Aorta (tissue), 5 donors: ENCODE results near the gene PIGQ. TPM values are rescaled to one million over a fixed set of nuclear protein-coding genes. Genes with fewer than 3 reads are reported as not detected.
A peak's percentile ranks its signal among the peaks of the same experiment; 100 is the strongest.

Source experiments
- ATAC-seq: fragments of 200-7000 bp; cut with Tn5 transposase; one replicate; pipeline ENCODE4 v1.9.1; 2022; ENCODE audit warnings: moderate library complexity; ENCODE audit not compliant: low FRiP score
- DNase-seq, 2 donors: peaks; one replicate each; pipeline ENCODE4 v3.0.0-alpha.2; 2020
- H3K27ac ChIP-seq, 2 donors: one replicate each; pipeline ENCODE4 v1.5.1; 2013; ENCODE audit warnings: low read length in 2 of 2, mild to moderate bottlenecking in 2 of 2, moderate library complexity in 2 of 2, control low read depth in 1 of 2, inconsistent platforms in 1 of 2, low read depth in 1 of 2
- H3K27me3 ChIP-seq, 2 donors: one replicate each; pipeline ENCODE4 v1.6.1; 2013; ENCODE audit warnings: control low read depth in 1 of 2, low read length in 1 of 2, mild to moderate bottlenecking in 1 of 2, moderate library complexity in 1 of 2; ENCODE audit not compliant: insufficient read depth in 2 of 2, control insufficient read depth in 1 of 2
- H3K36me3 ChIP-seq, 2 donors: one replicate each; pipeline ENCODE4 v1.6.1; 2013; ENCODE audit warnings: control low read depth in 1 of 2, low read length in 1 of 2, mild to moderate bottlenecking in 1 of 2; ENCODE audit not compliant: insufficient read depth in 2 of 2, control insufficient read depth in 1 of 2
- H3K4me1 ChIP-seq, 2 donors: one replicate each; pipeline ENCODE4 v1.6.1; 2013; ENCODE audit warnings: low read length in 2 of 2, control low read depth in 1 of 2, mild to moderate bottlenecking in 1 of 2, moderate library complexity in 1 of 2; ENCODE audit not compliant: insufficient read depth in 2 of 2, control insufficient read depth in 1 of 2
- H3K4me3 ChIP-seq, 2 donors: one replicate each; pipeline ENCODE4 v1.5.1; 2013; ENCODE audit warnings: low read length in 2 of 2, control low read depth in 1 of 2, mild to moderate bottlenecking in 1 of 2
- H3K9me3 ChIP-seq: one replicate; pipeline ENCODE4 v1.6.1; 2013; ENCODE audit warnings: mild to moderate bottlenecking, low read length; ENCODE audit not compliant: control insufficient read depth
- WGBS, 2 donors: extraction: QIAGEN DNeasy Blood & Tissue Kit; methylation state at CpG; one replicate each; pipeline ENCODE4 v1.1.7; 2013; 5-methylcytosine and 5-hydroxymethylcytosine counted together
- intact Hi-C, 2 donors: fragments of 100-400 bp; cut with DNase I; formaldehyde crosslinking; loops; one replicate each; pipeline versions ENCODE4 v1.14.2 to v1.15.0; 2022
- long read RNA-seq, 2 donors: library from polyadenylated mRNA; unstranded; transcript quantifications; one replicate each; pipeline ENCODE4 v2.0.0, GENCODE V29; 2020 to 2021
- polyA plus RNA-seq, 2 donors: library from polyadenylated mRNA; stranded (reverse); fragments of 200-250 nt; gene quantifications; one replicate each; pipeline ENCODE4 v1.2.3, GENCODE V29; 2013
- total RNA-seq, 2 donors: library from RNA; stranded (reverse); fragmentation: NEBNext Ultra II Directional; extraction: Animal tissue kit (Norgen Biotek cat#: 25700); gene quantifications; one replicate each; pipeline ENCODE4 v1.2.1, GENCODE V29; 2021
- donor health status: healthy with polysubstance abuse.
- donor health status: Bipolar disorder and iron deficiency.
- donor health status: DM: no; HTN: no; CAD: no.
- donor health status: DM: no; HTN: no; CAD: no.
- donor health status: DM: yes; HTN: yes; CAD: no.

Gene PIGQ
- total RNA-seq: 10 to 100 TPM; 25.8 to 38.5 TPM
- 10 to 100 TPM; 10.8 to 92.2 TPM for polyA plus RNA-seq
- long read RNA-seq, donor 1, transcript PIGQ-203 (11 exons, 3,006 nt): major isoform, 10 of 60 reads
- long read RNA-seq, donor 1, transcript PIGQ-201 (10 exons, 2,846 nt): minor isoform, 7 of 60 reads
- long read RNA-seq, donor 1, transcript PIGQ-206 (4 exons, 2,052 nt): minor isoform, 5 of 60 reads
- long read RNA-seq, donor 1, transcript PIGQ-216 (1 exons, 1,046 nt): minor isoform, 5 of 60 reads
- long read RNA-seq, donor 1, partial matches to known transcripts: 19 of 60 reads
- long read RNA-seq, donor 1, other reads (novel, unspliced or antisense): 10 of 60 reads
- long read RNA-seq, donor 2, transcript PIGQ-216 (1 exons, 1,046 nt): major isoform, 5 of 21 reads
- long read RNA-seq, donor 2, partial matches to known transcripts: 4 of 21 reads
- long read RNA-seq, donor 2, other reads (novel, unspliced or antisense): 7 of 21 reads

DNA sequence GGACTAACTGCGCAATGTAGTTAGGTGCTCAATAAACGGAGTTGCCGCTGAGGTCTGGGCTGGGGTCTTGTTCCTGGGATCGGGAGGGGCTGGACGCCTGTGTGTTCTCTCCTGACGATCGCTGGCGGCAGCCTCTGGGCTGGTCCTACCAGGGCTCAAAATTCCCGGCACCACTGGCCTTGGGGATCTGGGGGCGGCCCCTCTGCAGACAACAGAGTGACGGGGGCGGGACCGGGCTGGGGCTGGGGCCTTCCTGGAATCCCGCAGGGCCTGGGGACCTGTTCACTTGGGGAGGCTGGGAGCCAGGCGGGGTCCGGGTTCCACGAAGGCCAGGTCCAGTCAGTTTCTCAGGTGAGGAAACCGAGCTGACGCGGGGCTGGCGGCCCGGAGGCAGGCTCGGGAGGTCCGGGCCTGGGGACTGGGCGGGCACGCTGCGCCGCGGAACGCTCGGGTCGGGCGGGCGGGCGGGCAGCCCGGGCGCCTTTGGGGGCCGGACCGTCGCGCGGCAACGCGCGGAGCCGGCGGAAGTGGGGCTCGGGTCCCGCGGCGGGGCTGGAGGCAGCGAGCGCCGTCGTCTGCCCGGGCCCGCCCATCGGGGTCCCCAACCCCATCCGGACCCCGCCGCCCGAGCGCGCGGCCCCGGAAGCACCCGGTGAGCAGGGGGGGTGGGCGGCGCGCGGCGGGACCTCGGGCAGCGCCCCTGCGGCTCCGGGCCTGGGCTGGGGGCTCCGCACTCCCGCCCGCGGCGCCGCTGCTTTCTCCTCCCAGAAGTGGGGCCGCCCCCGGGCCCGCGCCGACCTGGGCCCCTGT lies at the start of gene PIGQ:
Gene PIGQ, plus strand, starts transcription at position 524 of the 810 bp plus-strand sequence. CDS start 4,107 bp downstream, outside the sequence.
- ATAC-seq: peak; percentile 77
- Histone ChIP-seq H3K4me3 (peak within 1 kb of the TSS; percentile 74 to 87), H3K4me1 (no peaks in the 10 kb centered on the region), H3K9me3 (no peaks in the 10 kb centered on the region), H3K27me3 (no peaks in the 10 kb centered on the region), H3K27ac (peak within 1 kb of the TSS in 1 of 2 donors; percentile 46), H3K36me3 (no peaks in the 10 kb centered on the region)
- intact Hi-C loops: no loop called here
- 1 to 2% methylated on average over 45 to 87 of the region's 87 CpGs for WGBS, 2 donors
- DNase-seq: peak; percentile 84 to 91

DNA sequence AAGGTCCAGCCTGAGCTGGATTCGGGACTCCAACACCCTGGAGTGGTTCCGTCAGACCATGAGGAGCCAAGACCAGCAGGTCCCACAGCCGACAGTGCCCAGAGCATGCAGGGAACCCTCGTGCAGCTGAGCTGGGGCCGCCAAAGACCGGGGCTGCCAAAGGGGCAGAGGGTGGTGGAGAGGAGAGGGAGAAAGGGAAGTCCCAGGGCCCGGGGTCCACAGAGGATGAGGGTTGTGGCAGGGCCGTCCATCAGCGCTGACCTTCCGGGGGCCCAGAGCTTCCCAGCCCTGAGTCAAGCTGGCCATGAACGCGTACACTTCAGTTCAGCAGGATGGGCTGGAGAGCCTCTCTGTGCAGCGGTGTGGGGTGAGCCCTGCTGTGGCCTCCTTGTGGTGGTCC lies 48.9 kb upstream of the PIGQ start:
- no peak overlapping the region for H3K4me3 ChIP-seq
- H3K36me3 ChIP-seq: peaks cover 0 to 2% of the 10 kb centered on the region in 2 donors
- H3K27me3 ChIP-seq: no peaks in the 10 kb centered on the region
- DNase-seq (no peak), ATAC-seq (no peak)
- intact Hi-C loops: no loop called here
- H3K4me1 ChIP-seq: no peaks in the 10 kb centered on the region
- no peaks in the 10 kb centered on the region for H3K9me3 ChIP-seq
- no peak overlapping the region for H3K27ac ChIP-seq
- WGBS, 2 donors: 94 to 95% methylated on average over 13 of the region's 13 CpGs

DNA sequence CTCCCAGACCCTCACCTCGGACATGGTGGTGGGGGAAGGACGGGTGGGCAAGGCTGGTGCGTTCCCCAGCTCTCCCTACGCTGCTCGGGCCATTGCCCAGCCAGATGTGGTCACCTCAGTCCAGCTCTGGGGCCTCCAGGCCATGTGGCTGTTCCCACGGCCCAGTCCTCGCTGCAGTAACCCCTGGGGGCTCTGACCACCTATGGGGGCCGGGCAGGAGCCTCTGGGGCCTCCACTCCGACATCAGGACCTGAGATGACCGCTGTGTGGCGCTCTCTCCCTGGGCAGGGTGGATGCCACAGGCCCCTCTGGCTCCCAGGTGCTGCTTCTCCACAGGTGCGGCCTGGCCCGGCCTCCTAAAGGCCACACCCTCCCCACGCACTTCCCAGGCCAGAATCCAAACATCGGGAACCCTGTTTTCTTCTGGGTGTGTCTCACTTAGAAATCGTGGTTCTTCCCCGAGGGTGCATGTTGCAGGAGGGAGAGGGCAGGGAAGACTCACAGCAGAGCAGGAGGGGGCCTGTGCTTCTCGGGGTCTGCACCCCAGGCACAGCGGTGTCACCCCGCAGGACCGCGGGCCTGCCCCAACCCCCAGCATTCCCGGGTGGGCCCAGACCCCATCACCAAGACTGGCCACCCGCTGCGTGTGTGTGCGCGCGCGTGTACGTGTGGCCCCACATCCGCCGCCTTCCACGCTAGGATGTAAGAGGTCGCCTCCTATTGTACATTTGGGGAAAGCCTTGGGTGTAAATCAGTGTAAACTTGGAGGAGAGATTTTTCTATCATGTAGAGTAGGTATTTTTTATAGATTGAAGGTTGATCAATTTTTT lies 48.2 kb upstream of the PIGQ start:
- 75 to 78% methylated on average over 34 of the region's 34 CpGs for WGBS, 2 donors
- intact Hi-C loops: no loop called here
- Histone ChIP-seq H3K4me3 (no peak overlapping the region), H3K9me3 (no peaks in the 10 kb centered on the region), H3K4me1 (no peaks in the 10 kb centered on the region), H3K27me3 (no peaks in the 10 kb centered on the region), H3K27ac (no peak overlapping the region), H3K36me3 (no peaks in the 10 kb centered on the region)
- ATAC-seq (no peak), DNase-seq (no peak)

DNA sequence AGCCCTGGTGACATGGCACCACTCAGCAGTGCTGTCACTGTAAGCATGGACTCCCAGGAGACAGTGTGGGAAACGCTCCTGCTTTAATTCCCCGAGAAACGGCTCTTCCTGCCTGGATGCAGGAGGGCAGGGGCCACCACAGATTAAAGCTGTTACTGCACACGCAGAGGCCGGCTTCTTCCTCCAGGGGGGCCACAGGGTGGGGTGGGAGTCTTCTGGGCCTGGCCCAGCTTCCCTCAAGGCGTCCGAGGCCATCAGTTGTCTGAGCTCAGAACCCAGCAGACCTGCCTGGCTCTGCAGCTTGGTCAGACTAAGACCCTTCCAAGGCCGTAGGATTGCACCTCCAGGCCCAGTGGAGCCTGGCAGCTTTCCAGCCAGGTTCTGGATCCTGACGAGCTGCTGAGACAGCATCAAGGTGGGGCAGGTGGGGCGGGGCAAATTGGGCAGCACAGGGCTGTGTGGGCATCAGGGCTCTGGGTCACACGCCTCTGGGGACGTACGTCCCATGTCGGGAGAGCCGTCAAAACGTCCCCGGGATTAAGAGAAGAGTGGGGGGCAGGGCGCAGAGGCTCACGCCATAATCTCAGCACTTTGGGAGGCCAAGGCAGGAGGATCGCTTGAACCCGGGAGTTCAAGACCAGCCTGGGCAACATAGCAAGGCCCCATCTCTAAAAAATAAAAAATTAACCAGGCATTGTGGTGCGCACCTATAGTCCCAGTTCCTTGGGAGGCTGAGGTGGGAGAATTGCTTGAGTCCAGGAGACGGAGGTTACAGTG lies 47.3 kb upstream of the PIGQ start:
- intact Hi-C loops: no loop called here
- H3K27me3 ChIP-seq: no peaks in the 10 kb centered on the region
- no peaks in the 10 kb centered on the region for H3K36me3 ChIP-seq
- H3K4me1 ChIP-seq: no peaks in the 10 kb centered on the region
- no peaks in the 10 kb centered on the region for H3K9me3 ChIP-seq
- WGBS, 2 donors: 67 to 68% methylated on average over 23 of the region's 23 CpGs
- no peak overlapping the region for H3K4me3 ChIP-seq
- DNase-seq (no peak), ATAC-seq (no peak)
- H3K27ac ChIP-seq: no peak overlapping the region

DNA sequence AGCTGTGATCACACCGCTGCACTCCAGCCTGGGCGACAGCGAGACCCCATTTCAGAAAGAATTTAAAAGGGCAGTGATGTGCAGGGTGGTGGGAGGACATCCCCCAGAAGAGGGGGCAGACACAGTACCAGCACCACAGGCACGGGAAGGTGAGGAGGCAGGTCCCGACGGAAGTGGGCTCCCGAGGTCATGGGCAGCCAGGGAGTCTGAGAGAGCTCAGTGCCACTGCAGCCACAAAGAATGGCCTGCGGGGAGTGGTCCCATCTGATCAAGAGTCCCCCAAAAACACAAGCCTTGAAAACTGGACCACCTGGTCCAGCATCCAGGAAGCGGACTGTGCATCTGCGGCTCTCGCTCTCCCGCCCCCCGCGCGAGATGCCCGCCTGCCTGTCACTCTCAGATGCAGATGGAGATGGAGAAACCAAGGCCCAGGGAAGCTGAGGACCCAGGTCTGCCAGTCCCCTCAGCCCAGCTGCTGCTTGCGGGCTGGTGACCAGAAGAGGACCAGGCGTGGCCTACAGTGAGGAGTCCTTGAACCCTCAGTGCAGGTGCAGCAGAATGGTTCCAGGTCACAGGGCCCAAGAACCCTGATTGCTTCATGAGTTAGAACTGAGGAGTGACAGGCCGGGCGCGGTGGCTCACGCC lies 46.5 kb upstream of the PIGQ start:
- 93% methylated on average over 22 of the region's 22 CpGs for WGBS, 2 donors
- no peak overlapping the region for H3K27ac ChIP-seq
- no peak for ATAC-seq
- H3K4me3 ChIP-seq: no peak overlapping the region
- intact Hi-C loops: no loop called here
- no peak for DNase-seq
- no peaks in the 10 kb centered on the region for H3K4me1 ChIP-seq
- H3K27me3 ChIP-seq: no peaks in the 10 kb centered on the region
- H3K36me3 ChIP-seq: no peaks in the 10 kb centered on the region
- no peaks in the 10 kb centered on the region for H3K9me3 ChIP-seq

DNA sequence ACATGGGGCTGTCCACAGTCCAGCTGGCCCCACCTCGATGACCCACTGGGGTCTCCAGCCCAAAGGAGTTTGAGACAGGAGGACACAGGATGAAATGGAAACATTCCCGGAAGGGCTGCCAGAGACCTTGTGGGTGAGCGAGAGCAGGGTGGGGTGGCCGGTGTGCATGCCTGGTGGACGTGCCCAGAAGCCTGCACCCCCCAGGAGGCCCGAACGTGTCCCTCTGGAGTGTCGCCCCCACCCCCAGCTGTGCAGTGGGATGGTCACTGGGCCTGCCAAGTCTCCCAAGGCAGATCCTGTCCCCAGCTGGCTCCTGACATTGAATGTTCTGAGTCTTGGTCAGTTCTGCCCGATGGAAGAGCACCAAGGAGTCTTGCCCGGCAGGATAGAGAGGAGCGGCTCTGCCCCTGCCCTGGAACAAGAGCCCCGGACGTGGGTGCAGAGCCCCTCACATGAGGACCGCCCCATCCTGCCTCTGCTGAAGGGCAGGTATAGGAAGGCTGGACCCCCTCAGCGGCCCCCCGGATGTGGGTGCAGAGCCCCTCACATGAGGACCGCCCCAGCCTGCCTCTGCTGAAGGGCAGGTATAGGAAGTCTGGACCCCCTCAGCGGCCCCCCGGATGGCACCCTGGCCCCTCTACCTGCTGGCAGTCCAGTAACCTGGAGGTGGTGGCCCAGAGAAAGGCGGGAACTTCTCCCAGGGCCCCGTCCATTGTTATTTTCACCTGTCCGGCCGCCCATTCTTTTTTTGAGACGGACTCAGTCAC lies 45.3 kb upstream of the PIGQ start:
- Histone ChIP-seq H3K4me1 (no peaks in the 10 kb centered on the region), H3K9me3 (no peaks in the 10 kb centered on the region), H3K27me3 (no peaks in the 10 kb centered on the region), H3K4me3 (no peak overlapping the region), H3K36me3 (no peaks in the 10 kb centered on the region), H3K27ac (no peak overlapping the region)
- no peak for ATAC-seq
- no peak for DNase-seq
- intact Hi-C loops: no loop called here
- WGBS, 2 donors: 78 to 82% methylated on average over 24 of the region's 24 CpGs

DNA sequence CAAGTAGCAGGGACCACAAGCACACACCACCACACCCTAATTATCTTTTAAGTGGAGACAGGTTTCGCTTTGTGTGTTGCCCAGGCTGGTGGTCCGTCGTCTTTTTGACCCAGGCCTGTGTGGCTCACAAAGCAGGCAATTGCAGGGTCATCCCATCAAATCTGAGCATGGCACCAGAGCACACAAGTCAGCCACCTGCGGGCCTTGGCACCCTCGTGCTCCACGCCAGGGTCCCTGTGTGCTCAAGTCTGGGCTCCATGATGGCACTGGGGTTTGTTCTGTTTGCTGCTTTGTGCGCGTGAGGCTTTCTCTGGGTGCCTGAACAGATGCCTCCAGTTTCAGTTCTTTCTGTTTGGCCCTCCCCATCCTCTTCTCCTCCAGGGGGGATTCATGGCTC lies 44.6 kb upstream of the PIGQ start:
- no peaks in the 10 kb centered on the region for H3K36me3 ChIP-seq
- H3K27me3 ChIP-seq: no peaks in the 10 kb centered on the region
- DNase-seq (no peak), ATAC-seq (no peak)
- no peak overlapping the region for H3K4me3 ChIP-seq
- no peaks in the 10 kb centered on the region for H3K9me3 ChIP-seq
- intact Hi-C loops: no loop called here
- 93 to 97% methylated on average over 8 of the region's 8 CpGs for WGBS, 2 donors
- no peaks in the 10 kb centered on the region for H3K4me1 ChIP-seq
- H3K27ac ChIP-seq: no peak overlapping the region
